SK-N-MC (cell line): ENCODE data around the gene ASIC1.

Experiments
- EZH2 ChIP-seq: fragments of 200-600 bp; sonication (generic); IDR thresholded peaks from one replicate; pipeline ENCODE4 v1.6.1; 2017; ENCODE audit warnings: antibody characterized with exemption
- FOXP2 ChIP-seq: optimal IDR thresholded peaks from 2 replicates; pipeline ENCODE3; 2011; ENCODE audit warnings: mild to moderate bottlenecking, moderate library complexity; ENCODE audit not compliant: insufficient read depth; ENCODE audit errors: extremely low read length, control extremely low read depth
- POLR2AphosphoS5 ChIP-seq: IDR thresholded peaks from 2 replicates; pipeline ENCODE4 v1.6.1; 2012; ENCODE audit warnings: mild to moderate bottlenecking, low read depth, low read length, borderline replicate concordance

DNA sequence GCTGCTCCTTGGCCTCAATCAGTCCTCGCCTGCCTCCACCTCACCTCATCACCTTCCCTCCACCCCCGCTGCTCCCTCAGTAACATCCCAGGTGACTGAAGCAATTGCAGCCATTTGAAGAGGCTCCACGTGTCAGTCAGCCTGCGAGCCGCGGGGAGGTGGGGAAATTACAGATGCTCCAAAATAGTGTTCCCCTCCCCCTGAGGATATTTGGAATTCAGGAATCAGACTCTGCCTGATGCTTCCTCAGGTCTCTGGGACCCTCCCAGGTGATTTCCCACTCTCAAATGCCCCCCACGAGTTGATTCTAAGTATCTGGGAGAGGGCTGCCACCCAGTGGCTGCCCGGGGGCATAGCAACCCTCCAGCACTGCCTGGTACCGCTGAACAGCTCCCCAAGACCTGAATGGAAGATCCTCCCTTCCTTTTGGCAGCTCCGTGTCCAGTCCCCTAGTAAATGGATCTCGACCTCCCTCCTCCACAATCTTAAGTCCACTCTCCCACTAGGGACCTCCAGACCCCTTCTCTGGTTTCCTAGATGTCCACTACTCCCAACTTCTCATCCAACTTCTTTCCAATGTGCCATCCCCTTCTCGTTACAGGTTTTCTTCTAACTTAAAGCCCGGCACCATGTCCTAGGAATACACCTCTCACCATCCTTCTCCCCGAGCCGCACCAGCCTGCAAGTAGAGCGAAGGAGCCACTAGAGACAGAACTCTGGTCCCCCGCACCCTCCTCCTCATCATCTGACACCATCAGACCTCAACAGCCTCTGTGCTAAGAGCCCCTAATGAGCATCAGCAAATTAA is 1.4 kb upstream of the ASIC1 start:
- TF ChIP-seq EZH2 (no peak), POLR2AphosphoS5 (no peak), FOXP2 (no peak)
